IPS DF 4.7 (cell line): Measurements from ENCODE around the gene CDS2.
"Not testable (repeated sequence)": the region's sequence is repeated elsewhere in the genome, so short reads cannot be mapped to it uniquely, and the experiment has no call there.

Experiments
- DNase-seq: peaks from one replicate; pipeline ENCODE4 v3.0.0-alpha.2; 2013; ENCODE audit warnings: low spot score; ENCODE audit errors: extremely low read depth

CDS2 gene

GRCh38 chr20:5126512-5127203, at the start of gene CDS2:
CDS2 (plus strand) TSS chr20:5127008; CDS start chr20:5127093, 85 bp downstream.
- peak; percentile 89 for DNase-seq

GRCh38 chr20:5077761-5078387, 48.9 kb upstream of the CDS2 start:
- DNase-seq: no peak

GRCh38 chr20:5078399-5078958, 48.3 kb upstream of the CDS2 start:
- DNase-seq: no peak

- DNase-seq: no peak
Observed at GRCh38 chr20:5080384-5080877, 46.4 kb upstream of the CDS2 start.

GRCh38 chr20:5085380-5085779, 41.4 kb upstream of the CDS2 start:
- DNase-seq: no peak

GRCh38 chr20:5088688-5089087, 38.1 kb upstream of the CDS2 start:
- DNase-seq: no peak

- no peak for DNase-seq
Observed at GRCh38 chr20:5090191-5090590, 36.6 kb upstream of the CDS2 start.

- DNase-seq: no peak
Observed at GRCh38 chr20:5091902-5092301, 34.9 kb upstream of the CDS2 start.

GRCh38 chr20:5092765-5093339, 34.0 kb upstream of the CDS2 start:
- DNase-seq: no peak

- no peak for DNase-seq
Observed at GRCh38 chr20:5095454-5095853, 31.4 kb upstream of the CDS2 start.

- no peak for DNase-seq
Observed at GRCh38 chr20:5095931-5096330, 30.9 kb upstream of the CDS2 start.

GRCh38 chr20:5096463-5096862, 30.3 kb upstream of the CDS2 start:
- DNase-seq: no peak

- DNase-seq: not testable (repeated sequence)
Observed at GRCh38 chr20:5099009-5099408, 27.8 kb upstream of the CDS2 start.

- not testable (repeated sequence) for DNase-seq
Observed at GRCh38 chr20:5099909-5100308, 26.9 kb upstream of the CDS2 start.

GRCh38 chr20:5100684-5101347, 26.0 kb upstream of the CDS2 start:
- DNase-seq: no peak

GRCh38 chr20:5104479-5104878, 22.3 kb upstream of the CDS2 start:
- no peak for DNase-seq

GRCh38 chr20:5109276-5109675, 17.5 kb upstream of the CDS2 start:
- no peak for DNase-seq

- DNase-seq: no peak
Observed at GRCh38 chr20:5113615-5113986, 13.2 kb upstream of the CDS2 start.

GRCh38 chr20:5114403-5114802, 12.4 kb upstream of the CDS2 start:
- no peak for DNase-seq

- DNase-seq: no peak
Observed at GRCh38 chr20:5116875-5117274, 9.9 kb upstream of the CDS2 start.

- DNase-seq: no peak
Observed at GRCh38 chr20:5118220-5119142, 8.3 kb upstream of the CDS2 start.
